H9 (cell line): ENCODE measurements around the gene NPIPA3. TPM values are rescaled to one million over a fixed set of nuclear protein-coding genes. Genes with fewer than 3 reads are reported as not detected.
"Not testable (repeated sequence)": the region's sequence is repeated elsewhere in the genome, so short reads cannot be mapped to it uniquely, and the experiment has no call there.

Experiments
- DNase-seq: peaks from one replicate; pipeline ENCODE4 v3.0.0-alpha.2; 2017
- H2AFZ ChIP-seq: one replicate; pipeline ENCODE4 v1.6.1; 2013; ENCODE audit warnings: mild to moderate bottlenecking, low read length, control low read depth, moderate library complexity
- H2AK5ac ChIP-seq: 2 replicates; pipeline ENCODE4 v1.6.1; 2013; ENCODE audit warnings: low read length, control low read depth, mixed read lengths; ENCODE audit not compliant: insufficient read length
- H2BK120ac ChIP-seq: one replicate; pipeline ENCODE4 v1.6.1; 2013; ENCODE audit warnings: low read depth, mild to moderate bottlenecking, low read length, control low read depth, inconsistent platforms; ENCODE audit not compliant: poor library complexity, severe bottlenecking
- H2BK12ac ChIP-seq: 2 replicates; pipeline ENCODE4 v1.6.1; 2013; ENCODE audit warnings: low read length, control low read depth, mixed read lengths, low read depth; ENCODE audit not compliant: insufficient read length
- H2BK15ac ChIP-seq: 2 replicates; pipeline ENCODE4 v1.6.1; 2013; ENCODE audit warnings: low read depth, low read length, control low read depth
- H2BK20ac ChIP-seq: one replicate; pipeline ENCODE4 v1.6.1; 2013; ENCODE audit warnings: low read depth, mild to moderate bottlenecking, low read length, control low read depth, inconsistent platforms; ENCODE audit not compliant: poor library complexity, severe bottlenecking
- H2BK5ac ChIP-seq: 2 replicates; pipeline ENCODE4 v1.6.1; 2013; ENCODE audit warnings: low read length, control low read depth, mixed read lengths; ENCODE audit not compliant: insufficient read length
- H3K14ac ChIP-seq: 2 replicates; pipeline ENCODE4 v1.6.1; 2013; ENCODE audit warnings: low read length, control low read depth; ENCODE audit not compliant: insufficient read depth
- H3K18ac ChIP-seq: 2 replicates; pipeline ENCODE4 v1.6.1; 2013; ENCODE audit warnings: low read depth, mild to moderate bottlenecking, mixed read lengths, low read length, control low read depth; ENCODE audit not compliant: insufficient read length
- H3K23ac ChIP-seq: 2 replicates; pipeline ENCODE4 v1.6.1; 2013; ENCODE audit warnings: low read length, control low read depth, mixed read lengths, low read depth; ENCODE audit not compliant: insufficient read length
- H3K23me2 ChIP-seq: 2 replicates; pipeline ENCODE4 v1.6.1; 2013; ENCODE audit warnings: low read depth, mild to moderate bottlenecking, mixed read lengths, low read length, control low read depth; ENCODE audit not compliant: insufficient read length, poor library complexity, severe bottlenecking
- H3K27ac ChIP-seq: 2 replicates; pipeline ENCODE4 v1.5.1; 2013; ENCODE audit warnings: low read length, control low read depth, mixed read lengths, low read depth; ENCODE audit not compliant: insufficient read length
- H3K27me3 ChIP-seq: 2 replicates; pipeline ENCODE4 v1.6.1; 2013; ENCODE audit warnings: low read length, control low read depth, inconsistent platforms; ENCODE audit not compliant: insufficient read depth
- H3K4ac ChIP-seq: 2 replicates; pipeline ENCODE4 v1.6.1; 2013; ENCODE audit warnings: low read depth, mild to moderate bottlenecking, control low read depth, inconsistent platforms, low read length, moderate library complexity
- H3K4me1 ChIP-seq: 2 replicates; pipeline ENCODE4 v1.6.1; 2013; ENCODE audit warnings: low read length, control low read depth, inconsistent platforms; ENCODE audit not compliant: insufficient read depth
- H3K4me2 ChIP-seq: 2 replicates; pipeline ENCODE4 v1.6.1; 2013; ENCODE audit warnings: low read length, control low read depth, mixed read lengths; ENCODE audit not compliant: insufficient read length, insufficient read depth
- H3K56ac ChIP-seq: 2 replicates; pipeline ENCODE4 v1.6.1; 2013; ENCODE audit warnings: low read depth, mild to moderate bottlenecking, mixed read lengths, low read length, control low read depth; ENCODE audit not compliant: insufficient read length
- H3K79me1 ChIP-seq: 2 replicates; pipeline ENCODE4 v1.6.1; 2013; ENCODE audit warnings: low read depth, mild to moderate bottlenecking, moderate library complexity, low read length, control low read depth, inconsistent platforms; ENCODE audit not compliant: insufficient read depth, poor library complexity, severe bottlenecking
- H3K79me2 ChIP-seq: 2 replicates; pipeline ENCODE4 v1.6.1; 2013; ENCODE audit warnings: low read length, control low read depth, inconsistent platforms; ENCODE audit not compliant: insufficient read depth
- H3K9ac ChIP-seq: 2 replicates; pipeline ENCODE4 v1.6.1; 2013; ENCODE audit warnings: low read length, control low read depth, mixed read lengths; ENCODE audit not compliant: insufficient read length; ENCODE audit errors: extremely low read depth
- H3K9me3 ChIP-seq: one replicate; pipeline ENCODE4 v1.6.1; 2013; ENCODE audit warnings: low read depth, low read length, inconsistent platforms; ENCODE audit not compliant: control insufficient read depth
- H3T11ph ChIP-seq: one replicate; pipeline ENCODE4 v1.6.1; 2013; ENCODE audit warnings: mild to moderate bottlenecking, low read length, control low read depth, inconsistent platforms
- H4K20me1 ChIP-seq: one replicate; pipeline ENCODE4 v1.6.1; 2013; ENCODE audit not compliant: control insufficient read depth, insufficient read length, insufficient read depth
- H4K5ac ChIP-seq: 2 replicates; pipeline ENCODE4 v1.6.1; 2013; ENCODE audit warnings: low read depth, mild to moderate bottlenecking, mixed read lengths, low read length, control low read depth; ENCODE audit not compliant: insufficient read length
- H4K8ac ChIP-seq: replicated peaks from 2 replicates; pipeline ENCODE4 v1.6.1; 2013; ENCODE audit warnings: low read length, control low read depth, mixed read lengths, low read depth; ENCODE audit not compliant: insufficient read length
- H4K91ac ChIP-seq: 2 replicates; pipeline ENCODE4 v1.6.1; 2013; ENCODE audit warnings: low read depth, mild to moderate bottlenecking, moderate library complexity, mixed read lengths, low read length, control low read depth; ENCODE audit not compliant: insufficient read length
- H3K27ac Mint-ChIP-seq, 3 experiments: 2 replicates in 2 of 3; 3 replicates in 1 of 3; pipeline ENCODE4 v1.8.0; 2020 to 2021; ENCODE audit warnings: mixed read lengths in 3 of 3, mild to moderate bottlenecking in 1 of 3, moderate library complexity in 1 of 3
- H3K27me3 Mint-ChIP-seq: 2 replicates; pipeline ENCODE4 v1.8.0; 2021; ENCODE audit warnings: low read depth, mild to moderate bottlenecking, moderate library complexity, mixed read lengths
- H3K36me3 Mint-ChIP-seq, 3 experiments: 2 replicates in 2 of 3; 3 replicates in 1 of 3; pipeline ENCODE4 v1.8.0; 2020 to 2021; ENCODE audit warnings: low read depth in 3 of 3, mixed read lengths in 3 of 3; ENCODE audit not compliant: insufficient read depth in 1 of 3
- H3K4me1 Mint-ChIP-seq, 2 experiments: 2 replicates each; pipeline ENCODE4 v1.8.0; 2020; ENCODE audit warnings: mixed read lengths in 2 of 2
- H3K4me3 Mint-ChIP-seq, 2 experiments: 2 replicates in 1 of 2; 3 replicates in 1 of 2; pipeline ENCODE4 v1.8.0; 2020 to 2021; ENCODE audit warnings: mild to moderate bottlenecking in 2 of 2, mixed read lengths in 2 of 2, moderate library complexity in 1 of 2
- H3K9me3 Mint-ChIP-seq, 2 experiments: 2 replicates in 1 of 2; 3 replicates in 1 of 2; pipeline ENCODE4 v1.8.0; 2020; ENCODE audit warnings: mild to moderate bottlenecking in 2 of 2, mixed read lengths in 2 of 2, moderate library complexity in 1 of 2
- WGBS: extraction: QIAGEN DNeasy Blood & Tissue Kit; methylation state at CpG from one replicate; pipeline ENCODE4 v1.1.7; 2013; ENCODE audit warnings: missing lambda C conversion rate, low lambda C conversion rate, mixed read lengths; ENCODE audit not compliant: insufficient read length; ENCODE audit errors: extremely low coverage; 5-methylcytosine and 5-hydroxymethylcytosine counted together
- total RNA-seq: library from RNA; stranded (reverse); gene quantifications from 2 replicates; pipeline ENCODE4 v1.2.1, GENCODE V29; 2021

The NPIPA3 gene
- total RNA-seq, 1 experiment from 2014 or later = 1.3 TPM

DNA sequence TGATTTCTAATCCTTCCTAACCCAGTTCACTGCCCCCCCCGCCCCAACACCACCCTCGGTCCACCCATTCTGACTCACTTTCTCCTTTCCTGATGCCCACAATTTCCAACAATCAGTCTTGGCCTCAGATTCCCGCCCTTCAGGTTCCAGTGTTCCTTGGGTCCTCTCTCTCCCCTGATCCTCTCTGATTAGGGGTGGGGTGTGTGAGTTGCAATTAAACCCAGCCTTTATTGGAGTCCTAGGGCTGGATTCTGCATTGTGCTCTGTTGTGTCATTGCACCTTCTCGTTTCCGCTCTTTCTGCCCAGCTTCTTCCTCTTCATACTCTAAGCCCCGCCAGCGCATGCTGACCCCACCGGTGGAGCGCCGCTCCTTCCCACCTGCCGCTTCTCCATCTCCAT, 539 bp upstream of the NPIPA3 start:
- H3K9ac ChIP-seq, H3K4me2 ChIP-seq, H3T11ph ChIP-seq, H2BK15ac ChIP-seq, H3K56ac ChIP-seq, H3K18ac ChIP-seq, H2BK12ac ChIP-seq, H3K4ac ChIP-seq, DNase-seq, H2BK120ac ChIP-seq, H3K79me2 ChIP-seq, H3K27me3 Mint-ChIP-seq, H3K4me1 ChIP-seq, H3K4me3 Mint-ChIP-seq, H3K27ac ChIP-seq, H3K4me1 Mint-ChIP-seq, H2AK5ac ChIP-seq, H3K9me3 Mint-ChIP-seq, H2BK20ac ChIP-seq, H3K36me3 Mint-ChIP-seq, H3K27ac Mint-ChIP-seq, H3K27me3 ChIP-seq, H3K9me3 ChIP-seq, H4K91ac ChIP-seq, H2AFZ ChIP-seq, H3K23me2 ChIP-seq, H4K20me1 ChIP-seq, H4K5ac ChIP-seq, H3K23ac ChIP-seq, H4K8ac ChIP-seq, H3K14ac ChIP-seq, H3K79me1 ChIP-seq, H2BK5ac ChIP-seq: not testable (repeated sequence)
- WGBS = no CpG with 5 or more reads among the region's 11 CpGs

GRCh38 chr16:14733233-14733632, 30.0 kb downstream of the NPIPA3 start:
- not testable (repeated sequence) for H2BK20ac ChIP-seq, H2BK12ac ChIP-seq, H3K79me2 ChIP-seq, H4K91ac ChIP-seq, H4K8ac ChIP-seq, H3K23ac ChIP-seq, H3K4me2 ChIP-seq, H3K27me3 Mint-ChIP-seq, H2BK5ac ChIP-seq, H2AFZ ChIP-seq, H3K27ac ChIP-seq, DNase-seq, H3K56ac ChIP-seq, H3K27ac Mint-ChIP-seq, H3K4ac ChIP-seq, H4K20me1 ChIP-seq, H4K5ac ChIP-seq, H3T11ph ChIP-seq, H3K14ac ChIP-seq, H3K4me1 ChIP-seq, H3K36me3 Mint-ChIP-seq, H2BK120ac ChIP-seq, H3K23me2 ChIP-seq, H3K9me3 Mint-ChIP-seq, H3K4me1 Mint-ChIP-seq, H3K4me3 Mint-ChIP-seq, H3K9me3 ChIP-seq, H2AK5ac ChIP-seq, H3K27me3 ChIP-seq, H2BK15ac ChIP-seq, H3K79me1 ChIP-seq, H3K9ac ChIP-seq, H3K18ac ChIP-seq
- no CpG with 5 or more reads among the region's 28 CpGs for WGBS
